Measurements from ENCODE around the gene NR2C1.
"Not testable (repeated sequence)": the region's sequence is repeated elsewhere in the genome, so short reads cannot be mapped to it uniquely, and the experiment has no call there.

NR2C1 gene

DNA sequence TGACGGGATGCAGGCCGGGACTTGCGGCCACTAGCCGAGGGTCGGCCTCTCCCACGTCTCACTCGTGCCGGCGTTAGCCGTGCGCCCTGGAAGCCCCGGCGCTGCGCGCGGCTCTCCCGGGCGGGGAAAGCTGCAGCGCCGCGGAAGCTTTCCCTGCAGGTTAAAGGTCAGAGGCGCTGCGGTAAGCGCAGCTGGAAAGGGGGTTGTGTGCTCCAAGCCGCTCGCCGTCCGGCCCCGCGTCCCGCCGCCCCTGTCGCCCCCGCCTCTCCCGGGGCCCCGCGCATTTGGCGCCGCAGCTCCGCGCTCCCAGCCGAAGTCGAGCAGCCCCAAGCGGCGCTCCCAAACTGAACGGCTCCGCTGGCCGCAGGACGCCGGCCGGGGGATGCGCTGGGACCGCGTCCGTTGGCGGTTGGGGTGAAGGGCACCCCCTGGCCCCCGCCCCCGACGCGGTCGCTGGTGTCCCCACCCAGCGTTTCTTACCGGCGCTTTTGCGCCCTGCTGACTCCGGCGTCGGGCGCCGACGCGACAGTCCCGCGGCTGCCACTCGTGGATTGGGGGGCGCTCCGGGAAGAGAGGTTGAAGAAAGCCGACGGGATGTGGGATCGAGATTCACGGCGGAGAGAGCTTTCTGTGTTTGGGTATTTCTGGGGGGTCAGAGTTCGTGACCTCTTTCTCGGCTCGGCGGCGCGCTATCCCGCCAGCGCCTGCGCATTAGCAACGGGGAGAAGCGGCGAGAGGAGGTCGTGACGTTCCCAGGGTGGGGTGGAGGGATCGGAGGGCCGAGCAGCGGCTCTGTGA, at the start of gene NR2C1:
Gene NR2C1 (minus strand): TSS at position 719 of the 798 bp plus-strand sequence. CDS start 6,234 bp downstream, outside the sequence.
- DNase-seq (ENCODE audit: low spot score), result peak; percentile 95

- no peak for DNase-seq (ENCODE audit: low spot score)
Observed at GRCh38 chr12:95118788-95119179, 45.4 kb upstream of the NR2C1 start.

DNA sequence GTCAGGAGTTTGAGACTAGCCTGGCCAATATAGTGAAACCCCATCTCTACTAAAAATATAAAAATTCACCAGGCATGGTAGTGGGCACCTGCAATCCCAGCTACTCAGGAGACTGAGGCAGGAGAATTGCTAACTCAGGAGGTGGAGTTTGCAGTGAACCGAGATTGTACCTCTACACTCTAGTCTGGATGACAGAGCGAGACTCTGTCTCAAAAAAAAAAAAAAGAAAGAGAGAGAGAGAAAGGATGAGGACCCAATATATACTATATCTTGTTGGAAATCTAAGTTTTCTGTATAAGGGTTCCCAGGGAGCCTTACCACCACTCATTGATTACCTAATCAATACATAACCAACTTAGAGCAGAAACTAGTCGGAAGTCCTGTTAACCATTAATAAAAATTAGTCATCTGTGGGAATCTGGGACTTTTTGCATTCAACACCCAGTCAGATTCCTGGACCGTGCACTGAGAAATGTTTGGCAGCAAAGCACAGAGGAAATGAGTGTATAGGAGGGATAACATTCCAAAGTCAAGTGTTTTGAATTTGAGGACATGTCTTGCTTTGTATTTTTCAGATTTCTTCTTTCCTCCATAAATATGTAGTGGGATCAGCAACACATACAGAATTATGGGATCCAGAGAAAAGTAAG, 44.8 kb upstream of the NR2C1 start:
- no peak for DNase-seq (ENCODE audit: low spot score)

- DNase-seq (ENCODE audit: low spot score), result peak; percentile 29
Observed at GRCh38 chr12:95117178-95117599, 43.8 kb upstream of the NR2C1 start.

GRCh38 chr12:95116773-95117172, 43.4 kb upstream of the NR2C1 start:
- DNase-seq (ENCODE audit: low spot score), result no peak

GRCh38 chr12:95116341-95116740, 42.9 kb upstream of the NR2C1 start:
- DNase-seq (ENCODE audit: low spot score), result no peak

DNA sequence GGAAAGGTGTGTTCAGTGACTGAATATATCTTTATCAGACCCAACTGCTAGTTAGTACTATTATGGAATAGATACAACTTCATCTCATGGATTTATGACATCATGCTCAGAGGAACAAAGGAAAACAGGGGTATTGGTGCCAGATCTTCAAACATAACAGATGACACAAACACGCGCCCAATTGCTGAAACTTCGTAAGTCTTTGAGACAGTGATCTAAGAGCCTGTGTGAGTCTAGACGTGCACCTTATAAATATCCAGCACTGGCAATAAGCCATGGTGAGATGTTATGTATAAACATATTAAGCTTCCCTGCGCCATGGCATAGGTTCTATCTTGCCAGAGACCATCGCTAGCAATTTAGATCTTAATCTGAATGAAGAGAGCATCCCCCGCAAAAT, 42.2 kb upstream of the NR2C1 start:
- DNase-seq (ENCODE audit: low spot score), result no peak

DNA sequence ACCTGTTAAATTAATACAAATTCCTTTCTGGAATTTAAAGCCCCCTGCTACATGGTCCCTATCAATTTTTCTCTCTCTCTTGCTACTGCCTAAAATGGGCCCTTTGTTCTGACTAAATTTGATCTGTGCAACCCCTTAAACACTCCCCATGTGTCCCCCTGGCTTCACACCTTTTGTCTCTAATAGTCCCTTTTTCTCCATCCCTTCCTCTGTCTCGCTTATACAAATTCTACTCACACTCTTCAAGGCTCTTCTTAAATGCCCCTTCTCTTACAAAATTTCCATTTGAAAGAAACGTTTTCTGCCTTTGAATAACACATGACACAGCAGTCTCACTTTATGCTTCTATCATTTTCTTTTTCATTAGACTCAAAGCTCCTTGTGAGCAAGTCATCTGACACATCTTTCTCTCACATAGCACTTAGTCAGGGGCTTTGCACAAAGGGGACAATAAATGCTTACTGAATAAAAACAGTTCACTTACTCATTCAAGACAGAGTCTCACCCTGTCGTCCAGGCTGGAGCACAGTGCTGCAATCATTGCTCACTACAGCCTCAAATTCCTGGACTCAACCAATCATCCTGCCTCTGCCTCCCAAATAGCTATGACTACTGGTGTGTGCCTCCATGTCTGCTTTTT, 41.5 kb upstream of the NR2C1 start:
- no peak for DNase-seq (ENCODE audit: low spot score)

DNA sequence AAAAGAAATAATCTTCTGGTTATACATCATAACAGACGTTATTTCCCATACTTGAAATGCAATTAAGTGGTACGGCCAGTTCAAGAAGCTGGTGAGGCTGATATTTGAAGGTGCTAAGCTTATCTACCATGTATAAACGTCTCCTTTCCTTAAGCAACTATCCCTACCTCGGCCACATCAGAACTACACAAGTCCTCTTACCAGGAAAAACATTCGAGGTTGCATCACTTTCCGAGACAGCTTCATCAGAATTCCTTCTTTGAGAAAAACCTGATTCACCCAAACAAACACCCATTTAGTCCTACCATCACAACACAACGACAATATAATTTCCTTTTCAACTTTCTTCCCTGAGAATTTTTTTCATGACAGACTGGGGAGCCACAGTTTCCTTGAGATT, 33.9 kb upstream of the NR2C1 start:
- DNase-seq (ENCODE audit: low spot score), result no peak

DNA sequence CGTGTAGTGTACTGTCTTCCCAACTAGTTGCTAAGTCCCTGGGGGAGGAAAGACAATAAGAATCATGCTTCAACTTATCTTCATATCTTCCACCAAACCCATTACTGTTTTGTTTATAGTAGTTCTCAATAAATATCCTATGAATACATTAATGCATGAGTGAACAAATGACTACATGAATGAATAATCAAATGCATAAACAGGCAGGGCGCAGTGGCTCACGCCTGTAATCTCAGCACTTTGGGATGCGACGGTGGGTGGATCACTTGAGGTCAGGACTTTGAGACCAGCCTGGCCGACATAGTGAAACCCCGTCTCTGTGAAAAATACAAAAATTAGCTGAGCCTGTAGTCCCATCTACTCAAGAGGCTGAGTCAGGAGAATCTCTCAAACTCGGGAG, 32.1 kb upstream of the NR2C1 start:
- DNase-seq (ENCODE audit: low spot score), result no peak

- no peak for DNase-seq (ENCODE audit: low spot score)
Observed at GRCh38 chr12:95104919-95105452, 31.6 kb upstream of the NR2C1 start.

DNA sequence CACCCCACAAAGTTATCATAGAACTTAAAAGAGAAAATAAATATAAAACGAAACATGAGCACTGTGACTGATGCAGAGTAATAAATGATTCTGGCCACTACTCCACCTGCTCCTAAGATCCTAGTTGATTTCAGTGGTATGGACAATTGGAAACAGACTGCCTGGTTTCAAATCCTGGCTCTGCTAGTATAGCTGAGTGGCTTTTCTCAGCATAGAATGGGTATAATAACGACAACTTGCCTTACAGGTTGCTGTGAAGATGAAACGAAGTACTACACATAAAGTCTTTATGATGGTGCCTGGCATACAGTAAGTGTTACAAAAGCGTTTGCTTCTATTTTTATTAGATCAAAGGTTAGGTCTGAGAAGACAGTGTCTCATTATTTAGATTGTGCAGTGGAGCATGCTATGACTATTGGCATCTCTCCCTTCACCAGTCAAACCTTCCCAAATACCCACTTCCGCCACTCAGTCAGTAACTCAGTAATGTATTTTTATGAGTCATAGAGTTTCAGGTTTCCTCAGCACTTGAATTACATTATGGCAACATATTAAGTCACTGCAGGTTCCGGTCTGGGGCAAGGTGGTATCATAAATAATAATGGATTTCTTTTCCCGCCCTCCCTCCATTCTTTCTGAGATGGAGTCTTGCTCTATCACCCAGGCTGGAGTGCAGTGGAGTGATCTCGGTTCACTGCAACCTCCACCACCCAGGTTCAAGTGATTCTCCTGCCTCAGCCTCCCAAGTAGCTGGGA, 29.7 kb upstream of the NR2C1 start:
- no peak for DNase-seq (ENCODE audit: low spot score)

DNA sequence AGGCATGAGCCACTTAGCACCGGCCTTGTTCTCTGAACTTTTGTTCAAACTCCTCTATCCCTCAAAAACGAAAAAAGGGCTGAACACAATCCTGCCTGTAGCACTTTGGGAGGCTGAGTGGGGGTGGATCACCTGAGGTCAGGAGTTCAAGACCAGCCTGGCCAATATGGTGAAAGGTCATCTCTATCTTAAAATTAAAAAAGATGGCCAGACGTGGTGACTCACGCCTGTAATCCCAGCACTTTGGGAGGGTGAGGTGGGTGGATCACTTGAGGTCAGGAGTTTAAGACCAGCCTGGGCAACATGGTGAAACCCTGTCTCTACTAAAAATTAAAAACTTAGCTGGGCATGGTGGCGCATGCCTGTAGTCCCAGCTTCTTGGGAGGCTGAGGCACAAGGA, 28.5 kb upstream of the NR2C1 start:
- not testable (repeated sequence) for DNase-seq (ENCODE audit: low spot score)

DNA sequence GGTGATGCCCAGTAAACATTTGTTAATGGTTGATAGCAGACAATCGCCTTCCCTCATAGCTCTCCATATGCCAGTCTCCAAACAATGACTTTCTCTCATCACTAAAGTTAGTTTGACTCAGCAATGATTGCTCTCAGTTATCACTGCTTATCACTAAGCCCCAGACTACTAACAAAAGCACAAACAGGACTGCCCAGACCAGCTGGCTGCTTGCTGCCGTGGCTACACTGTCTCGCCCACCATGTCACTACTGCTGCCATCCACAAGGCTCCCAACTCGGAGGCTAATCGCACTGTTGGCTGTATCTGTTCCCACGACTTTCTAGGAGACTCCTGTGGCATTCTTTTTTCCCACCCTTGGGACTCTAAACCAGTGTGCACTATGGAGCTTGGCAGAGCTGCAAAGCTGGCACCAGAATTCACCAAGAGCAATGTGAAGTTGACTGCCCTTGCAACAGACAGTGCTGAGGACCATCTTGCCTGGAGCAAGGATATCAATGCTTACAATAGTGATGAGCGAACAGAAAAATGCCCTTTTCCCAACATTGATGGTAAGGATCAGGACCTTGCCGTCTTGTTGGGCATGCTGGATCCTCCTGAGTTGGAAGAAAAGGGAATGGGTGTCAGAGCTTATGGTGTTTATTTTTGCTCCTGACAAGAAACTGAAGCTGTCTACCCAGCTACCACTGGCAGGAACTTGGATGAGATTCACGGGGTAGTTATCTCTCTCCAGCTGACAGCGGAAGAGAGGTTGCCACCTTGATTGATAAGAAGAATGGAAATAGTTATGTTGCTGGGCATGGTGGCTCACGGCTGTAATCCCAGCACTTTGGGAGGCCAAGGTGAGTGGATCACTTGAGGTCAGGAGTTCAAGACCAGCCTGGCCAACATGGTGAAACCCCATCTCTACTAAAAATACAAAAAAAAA, 27.1 kb upstream of the NR2C1 start:
- no peak for DNase-seq (ENCODE audit: low spot score)

- no peak for DNase-seq (ENCODE audit: low spot score)
Observed at GRCh38 chr12:95099270-95099790, 25.9 kb upstream of the NR2C1 start.

GRCh38 chr12:95096852-95097251, 23.4 kb upstream of the NR2C1 start:
- DNase-seq (ENCODE audit: low spot score), result no peak

DNA sequence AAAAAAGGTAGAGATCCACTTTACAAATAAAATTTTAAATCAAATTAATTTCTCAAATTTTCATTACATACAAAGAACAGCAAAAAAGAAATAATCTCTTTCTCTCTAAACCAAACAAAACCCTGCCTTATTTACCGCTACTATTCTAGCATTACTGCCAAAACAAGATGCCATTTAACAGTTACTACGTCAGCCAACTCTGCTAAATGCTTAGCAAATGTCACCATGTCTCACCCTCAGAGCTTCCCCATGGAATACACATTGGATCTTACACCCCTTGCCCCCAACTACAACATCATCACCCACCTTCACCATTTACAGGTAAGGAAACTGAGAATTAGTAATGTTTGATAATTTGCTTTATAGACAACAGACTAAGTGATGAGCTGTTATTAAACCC, 23.0 kb upstream of the NR2C1 start:
- DNase-seq (ENCODE audit: low spot score), result no peak

- not testable (repeated sequence) for DNase-seq (ENCODE audit: low spot score)
Observed at GRCh38 chr12:95095866-95096265, 22.4 kb upstream of the NR2C1 start.

GRCh38 chr12:95089462-95089861, 16.0 kb upstream of the NR2C1 start:
- DNase-seq (ENCODE audit: low spot score), result no peak

DNA sequence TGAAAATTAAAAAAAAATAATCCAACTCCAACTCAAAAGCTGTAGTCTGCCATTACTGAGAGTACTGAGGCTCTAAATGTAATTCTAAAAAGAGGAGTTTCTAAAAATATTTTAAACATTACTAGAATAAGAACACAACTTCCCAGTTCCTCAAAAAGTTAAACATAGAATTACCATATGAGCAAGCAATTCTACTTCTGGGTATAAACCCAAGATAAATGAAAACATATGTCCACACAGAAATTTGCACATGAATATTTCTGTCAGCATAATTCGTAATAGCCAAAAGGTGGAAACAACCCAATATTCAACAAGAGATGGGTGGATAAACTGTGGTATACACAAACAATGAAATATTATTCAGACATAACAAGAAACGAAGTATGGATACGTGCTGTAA, 15.0 kb upstream of the NR2C1 start:
- no peak for DNase-seq (ENCODE audit: low spot score)

GRCh38 chr12:95085612-95086011, 12.2 kb upstream of the NR2C1 start:
- DNase-seq (ENCODE audit: low spot score), result no peak
